HT1080 (cell line): Measurements from ENCODE around the gene CCNDBP1. TPM values are rescaled to one million over a fixed set of nuclear protein-coding genes. Genes with fewer than 3 reads are reported as not detected.

Experiments
- DNase-seq: peaks from one replicate; pipeline ENCODE4 v3.0.0-alpha.2; 2015; ENCODE audit warnings: low read depth
- total RNA-seq: library from RNA; depleted of rRNA; stranded (reverse); fragments of >200 nt; shearing (Covaris generic); gene quantifications from 2 replicates; pipeline ENCODE4 v1.2.3, GENCODE V29; 2014; rRNA removed

The CCNDBP1 gene
- total RNA-seq, 1 experiment from 2014 or later: 41.6 TPM

GRCh38 chr15:43243020-43243645 lies 57.9 kb downstream of the CCNDBP1 start:
- no peak for DNase-seq

GRCh38 chr15:43244092-43244491 lies 58.9 kb downstream of the CCNDBP1 start:
- DNase-seq: no peak

- DNase-seq: no peak
Measured at GRCh38 chr15:43246261-43246774, 61.1 kb downstream of the CCNDBP1 start.

Other genes starting within 250 kb of the CCNDBP1 start
- 23.6 and 24.7 TPM in 2 replicates for gene UBR1, start 79.4 kb upstream of the CCNDBP1 start, total RNA-seq
- gene TMEM62, start 51.8 kb upstream of the CCNDBP1 start, total RNA-seq: 19.6 and 27.4 TPM in 2 replicates
- not detected in 2 replicates for gene EPB42, start 35.6 kb downstream of the CCNDBP1 start, total RNA-seq
- gene TGM5, start 81.5 kb downstream of the CCNDBP1 start, total RNA-seq: 0.20 and 0.98 TPM in 2 replicates
- not detected in 2 replicates for gene TGM7, start 116.9 kb downstream of the CCNDBP1 start, total RNA-seq
- 10.5 and 11.6 TPM in 2 replicates for gene LCMT2, start 145.2 kb downstream of the CCNDBP1 start, total RNA-seq
- gene ZSCAN29, start 185.6 kb downstream of the CCNDBP1 start, total RNA-seq: 17.9 and 23.0 TPM in 2 replicates
- 19.3 and 23.4 TPM in 2 replicates for gene TUBGCP4, start 185.7 kb downstream of the CCNDBP1 start, total RNA-seq